GM19240 (cell line): Measurements from ENCODE around the gene MOV10L1.
"Not testable (repeated sequence)": the region's sequence is repeated elsewhere in the genome, so short reads cannot be mapped to it uniquely, and the experiment has no call there.

Experiments
- DNase-seq: peaks from one replicate; pipeline ENCODE4 v3.0.0; 2011; ENCODE audit warnings: low spot score; ENCODE audit not compliant: insufficient read length

Gene MOV10L1

DNA sequence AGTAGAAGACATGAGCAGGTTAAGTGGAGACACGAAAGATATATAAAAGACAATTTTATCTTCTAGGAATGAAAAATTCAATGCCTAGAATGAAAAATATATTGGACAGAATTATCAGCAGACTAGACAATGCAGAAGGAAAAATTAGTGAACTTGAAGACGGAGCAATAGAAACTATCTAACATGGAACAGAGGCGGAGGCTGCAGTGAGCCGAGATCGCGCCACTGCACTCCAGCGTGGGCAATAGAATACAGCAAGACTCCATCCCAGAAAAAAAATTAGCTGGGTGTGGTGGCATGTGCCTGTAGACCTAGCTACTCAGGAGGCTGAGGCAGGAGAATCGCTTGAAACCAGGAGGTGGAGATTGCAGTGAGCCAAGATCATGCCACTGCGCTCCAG, 47.5 kb downstream of the MOV10L1 start:
- DNase-seq: not testable (repeated sequence)

DNA sequence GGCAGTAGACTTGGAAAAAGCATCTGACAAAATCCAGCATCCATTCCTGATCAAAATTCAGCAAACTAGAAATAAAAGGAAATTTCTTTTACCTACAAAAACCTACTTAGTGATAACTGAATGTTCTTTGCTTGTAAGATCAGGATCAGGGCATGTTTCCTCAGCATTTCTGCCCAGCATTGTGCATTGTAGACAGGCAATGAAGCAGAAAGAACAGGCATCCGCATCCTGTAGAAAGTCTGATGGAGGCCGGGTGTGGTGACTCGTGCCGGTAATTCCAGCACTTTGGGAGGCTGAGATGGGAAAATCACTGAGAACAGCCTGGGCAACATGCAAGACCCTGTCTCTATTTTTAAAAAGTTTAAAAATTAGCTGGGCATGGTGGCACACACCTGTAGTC, 48.2 kb downstream of the MOV10L1 start:
- DNase-seq: no peak

- DNase-seq: no peak
Measured at GRCh38 chr22:50138988-50139387, 49.2 kb downstream of the MOV10L1 start.

DNA sequence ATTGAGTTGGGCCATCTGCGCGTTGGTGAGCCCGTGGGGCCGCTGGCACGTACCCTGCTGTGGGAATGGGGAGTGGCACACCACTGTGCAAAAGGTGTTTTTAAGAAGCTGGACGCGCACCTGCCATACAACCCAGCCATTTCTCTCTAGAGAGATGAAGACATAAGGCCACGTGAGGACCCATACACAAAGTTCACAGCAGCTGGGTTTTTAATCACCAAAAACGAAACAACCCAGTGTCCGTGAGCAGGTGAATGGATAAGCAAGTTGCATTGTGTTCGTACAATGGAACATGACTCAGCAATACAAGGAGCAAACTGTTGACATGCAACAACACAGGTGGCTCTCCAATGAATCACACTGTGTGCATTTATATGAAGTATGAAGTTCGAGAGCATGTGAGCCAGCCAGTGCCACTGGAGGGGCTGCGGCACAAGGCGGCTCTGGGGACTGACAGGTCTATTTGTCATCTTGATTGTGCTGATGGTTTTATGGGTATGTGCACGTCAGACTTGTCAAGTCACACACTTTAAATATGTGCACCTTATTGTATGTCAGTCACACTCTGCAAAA, 50.1 kb downstream of the MOV10L1 start:
- DNase-seq: no peak

- no peak for DNase-seq
Measured at GRCh38 chr22:50140615-50141014, 50.8 kb downstream of the MOV10L1 start.

- DNase-seq: no peak
Measured at GRCh38 chr22:50141462-50141861, 51.7 kb downstream of the MOV10L1 start.

DNA sequence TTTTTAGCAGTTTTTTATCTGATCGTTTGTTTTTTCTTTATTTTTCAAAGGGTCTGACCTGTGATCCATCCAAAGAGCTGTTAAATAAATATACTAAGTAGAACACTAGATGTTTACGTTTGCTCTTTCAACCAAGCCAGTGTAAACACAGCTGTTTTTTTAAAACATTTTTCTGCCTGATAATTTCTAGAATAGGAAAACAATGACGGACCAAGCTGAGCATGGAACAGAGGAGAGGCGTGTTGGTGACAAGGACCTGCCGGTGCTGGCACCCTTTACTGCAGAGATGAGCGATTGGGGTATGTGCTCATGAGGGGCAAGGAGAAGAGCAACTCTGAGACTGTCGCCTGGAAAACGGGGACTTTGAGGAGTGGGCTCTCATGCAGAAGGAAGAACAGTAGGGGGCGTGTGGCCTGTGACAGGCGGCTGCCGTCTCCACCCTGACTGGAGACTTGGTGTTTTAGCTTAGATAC, 52.1 kb downstream of the MOV10L1 start:
- no peak for DNase-seq

DNA sequence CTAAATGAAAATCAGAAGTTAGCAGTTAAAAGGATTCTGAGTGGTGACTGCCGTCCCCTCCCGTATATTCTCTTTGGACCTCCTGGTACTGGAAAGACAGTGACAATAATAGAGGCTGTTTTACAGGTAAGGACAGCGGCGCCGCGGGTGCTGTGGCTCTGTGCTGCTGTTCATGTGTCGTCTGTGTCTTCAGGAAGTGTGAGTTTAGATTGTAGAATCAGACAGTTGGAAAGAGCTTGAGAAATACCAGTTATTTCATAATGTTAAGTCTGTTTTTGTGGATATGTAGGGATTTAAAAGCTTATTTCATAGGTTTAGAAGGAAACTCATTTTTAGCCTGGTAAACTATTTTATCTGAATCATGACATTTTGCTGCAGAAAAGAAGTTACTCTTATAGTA, 53.3 kb downstream of the MOV10L1 start:
- no peak for DNase-seq

DNA sequence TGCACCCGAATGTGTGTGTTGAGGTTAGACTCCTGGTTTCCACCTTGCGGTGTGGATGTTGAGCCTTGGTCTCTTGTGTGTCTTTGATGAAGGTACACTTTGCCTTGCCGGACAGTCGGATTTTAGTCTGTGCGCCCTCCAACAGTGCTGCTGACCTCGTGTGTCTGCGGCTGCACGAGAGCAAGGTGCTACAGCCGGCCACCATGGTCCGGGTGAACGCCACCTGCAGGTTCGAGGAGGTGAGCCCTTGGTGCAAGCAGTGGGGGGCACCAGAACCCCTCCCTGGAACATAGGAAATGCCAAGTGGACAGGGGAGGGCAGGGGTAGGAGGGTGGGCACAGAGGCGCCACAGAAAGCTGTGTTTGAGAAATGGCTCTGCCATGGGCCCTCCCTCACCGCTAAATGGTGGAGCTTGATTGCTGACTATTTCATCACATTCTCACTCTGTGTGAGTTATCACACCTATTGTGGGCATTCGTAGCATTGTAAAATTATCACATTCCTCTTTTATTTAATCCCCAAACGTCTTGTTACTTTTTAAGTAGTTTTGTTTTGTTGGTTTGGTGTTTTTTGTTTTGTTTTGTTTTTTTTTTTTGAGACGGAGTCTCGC, 54.3 kb downstream of the MOV10L1 start:
- no peak for DNase-seq

DNA sequence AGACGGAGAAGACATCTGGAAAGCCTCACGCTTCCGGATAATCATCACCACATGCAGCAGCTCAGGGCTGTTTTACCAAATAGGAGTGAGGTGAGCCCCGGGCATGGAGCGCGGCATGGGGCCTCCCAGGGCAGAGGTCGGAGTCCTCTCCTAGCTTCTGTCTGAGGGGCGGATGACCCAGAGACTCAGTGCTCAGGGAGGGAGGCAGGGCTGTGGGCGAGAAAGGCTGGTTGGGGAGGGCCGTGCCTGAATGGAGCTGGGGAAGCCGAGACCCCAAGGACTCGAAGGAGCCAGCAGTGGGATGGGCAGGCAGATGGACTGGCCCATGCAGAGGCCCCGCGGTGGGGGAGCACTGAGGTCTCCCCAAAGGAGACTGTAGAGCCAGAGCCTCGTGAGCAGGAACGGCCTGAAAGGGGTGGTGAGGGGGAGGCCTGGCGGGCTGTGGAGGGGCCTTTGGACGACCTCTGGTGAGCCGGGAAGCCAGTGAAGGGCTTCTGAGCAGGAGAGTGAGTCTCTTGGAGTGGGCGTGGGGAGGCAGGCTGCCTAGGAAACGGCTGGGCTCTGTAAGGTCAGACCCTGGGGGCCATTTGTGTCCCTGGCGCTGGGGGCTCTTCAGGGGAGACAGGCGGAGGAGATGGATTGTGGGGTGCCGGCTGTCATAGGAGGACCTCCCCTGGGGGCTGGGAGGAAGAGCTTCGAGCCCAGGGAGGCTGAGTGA, 56.1 kb downstream of the MOV10L1 start:
- DNase-seq: no peak

- DNase-seq: no peak
Measured at GRCh38 chr22:50146439-50147238, 56.8 kb downstream of the MOV10L1 start.

- DNase-seq: not testable (repeated sequence)
Measured at GRCh38 chr22:50147258-50148165, 57.7 kb downstream of the MOV10L1 start.

DNA sequence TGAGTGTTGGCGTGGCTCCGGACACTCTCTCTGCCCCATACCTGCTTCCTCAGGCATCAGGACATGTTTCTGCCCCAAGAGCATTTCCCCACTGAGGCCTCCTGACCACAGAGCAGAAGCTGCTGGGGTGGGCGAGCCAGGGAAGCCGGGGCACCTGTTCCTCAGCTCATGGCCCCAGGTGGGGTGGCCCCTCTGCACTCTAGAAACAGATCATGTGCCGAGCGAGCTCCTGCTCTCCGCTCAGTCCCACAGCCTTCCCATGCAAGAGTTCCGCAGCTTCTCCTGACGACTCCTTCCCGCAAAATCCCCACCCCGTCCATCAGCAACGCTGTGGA, 58.3 kb downstream of the MOV10L1 start:
- DNase-seq: no peak

GRCh38 chr22:50148991-50149721, 59.4 kb downstream of the MOV10L1 start:
- DNase-seq: peak; percentile 93

GRCh38 chr22:50150161-50151129, 60.6 kb downstream of the MOV10L1 start:
- DNase-seq: no peak

DNA sequence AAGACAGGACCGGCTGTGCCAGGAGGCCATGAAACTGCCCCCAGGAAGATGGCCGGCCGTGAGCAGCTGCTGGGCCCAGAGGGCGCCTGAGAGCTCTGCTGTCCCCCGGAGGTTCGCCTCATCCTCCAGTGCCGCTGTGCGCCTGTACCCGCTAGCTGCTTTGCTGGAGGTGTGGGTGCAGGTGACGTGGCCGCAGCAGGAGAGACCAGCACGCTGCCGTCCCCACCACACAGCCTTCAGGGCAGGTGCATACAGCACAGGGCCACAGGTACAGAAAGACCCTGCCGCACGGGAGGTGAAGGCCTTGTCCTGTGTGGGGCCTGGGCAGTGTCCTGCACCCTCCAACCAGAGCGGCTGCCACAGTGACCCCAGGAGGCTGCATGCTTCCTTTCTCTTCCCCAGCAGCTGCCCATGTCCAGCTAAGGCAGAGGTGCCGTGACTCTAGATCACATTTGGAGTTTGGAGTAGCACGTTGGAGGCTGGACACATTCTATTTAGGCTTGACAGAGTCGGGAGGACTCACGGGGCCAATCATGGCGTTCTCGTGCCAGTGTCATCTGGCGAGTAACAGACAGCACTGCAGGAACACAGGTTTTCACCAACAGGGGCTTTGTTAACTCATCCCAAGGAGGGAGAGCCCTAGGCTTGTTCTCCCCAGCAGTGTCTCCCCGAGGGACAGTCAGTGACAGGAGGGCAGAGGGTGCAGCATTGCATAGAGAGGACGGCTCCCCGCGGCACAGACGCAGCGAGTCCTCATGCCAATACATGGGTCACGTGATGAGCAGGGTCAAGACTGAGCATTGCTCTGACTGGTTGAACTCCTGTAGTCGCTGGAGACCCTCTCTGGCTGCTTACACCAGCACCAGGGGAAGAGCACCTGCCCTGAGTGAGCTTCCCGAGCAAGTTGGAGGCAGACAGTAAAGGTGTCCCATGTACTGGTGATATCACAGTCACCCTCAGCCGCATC, 62.0 kb downstream of the MOV10L1 start:
- no peak for DNase-seq

DNA sequence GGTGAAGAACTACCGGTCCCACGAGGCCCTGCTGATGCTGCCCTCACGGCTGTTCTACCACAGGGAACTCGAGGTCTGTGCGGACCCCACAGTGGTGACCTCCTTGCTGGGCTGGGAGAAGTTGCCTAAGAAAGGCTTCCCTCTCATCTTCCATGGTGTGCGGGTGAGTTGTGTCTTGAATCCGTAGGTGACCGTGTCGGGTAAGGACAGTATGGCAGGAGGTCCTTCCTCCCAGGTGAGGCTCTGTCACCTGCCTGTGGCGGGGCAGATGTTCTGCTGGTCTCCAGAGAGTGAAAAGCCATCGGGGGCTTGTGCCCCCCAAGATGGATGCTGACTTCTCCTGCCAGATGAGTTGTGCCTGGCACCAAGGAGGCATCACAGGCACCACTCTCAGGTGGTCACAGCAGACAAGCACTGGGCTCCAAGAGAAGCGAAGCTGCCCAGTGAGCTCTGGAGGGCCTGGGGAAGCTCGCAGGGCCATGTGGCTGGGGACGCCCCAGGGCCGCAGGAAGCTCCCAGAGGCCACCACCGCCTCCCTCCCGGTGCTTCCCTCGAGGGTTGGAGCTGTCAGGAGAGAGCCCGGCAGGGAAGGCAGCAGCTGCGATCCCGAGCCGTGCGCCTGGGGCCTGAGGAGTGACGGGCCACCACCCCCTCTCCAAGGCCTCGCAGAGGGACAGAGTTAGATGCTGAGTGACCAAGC, 63.4 kb downstream of the MOV10L1 start:
- no peak for DNase-seq
